ENCODE measurements around the gene HOXB6.

DNA sequence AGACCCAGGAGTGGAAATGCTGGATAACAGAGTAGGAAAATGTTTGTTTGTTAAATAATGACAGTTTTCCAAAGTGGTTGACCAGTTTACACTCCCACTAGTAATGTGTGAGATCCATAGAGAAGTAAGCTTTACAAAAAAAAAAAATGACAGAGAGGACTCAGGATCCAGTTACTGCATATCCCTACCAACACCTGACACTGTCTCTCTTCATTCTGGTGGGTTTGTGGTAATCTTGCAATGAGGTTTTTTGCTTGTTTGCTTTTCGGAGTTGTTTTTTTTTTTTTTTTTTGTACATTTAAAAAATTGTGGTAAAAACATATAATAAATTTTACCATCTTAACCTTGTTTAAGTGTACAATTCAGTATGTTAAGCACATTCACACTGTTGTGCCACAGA, 45.0 kb upstream of the HOXB6 start:
- TF ChIP-seq POLR2A (IDR thresholded peaks at IDR 0.05; ENCODE audit: low read length) (no peak), EP300 (IDR thresholded peaks at IDR 0.05) (no peak), KDM1A (IDR thresholded peaks at IDR 0.05; ENCODE audit: low read depth) (no peak), RCOR1 (IDR thresholded peaks at IDR 0.05; ENCODE audit: low read depth, low read length) (no peak), RAD21 (conservative IDR thresholded peaks at IDR 0.05 in 1 of 2, IDR thresholded peaks at IDR 0.05 in 1 of 2) (no peak), HDAC2 (IDR thresholded peaks at IDR 0.05) (no peak), SMC3 (IDR thresholded peaks at IDR 0.05) (no peak)
- TF ChIP-seq, protein P1, sequence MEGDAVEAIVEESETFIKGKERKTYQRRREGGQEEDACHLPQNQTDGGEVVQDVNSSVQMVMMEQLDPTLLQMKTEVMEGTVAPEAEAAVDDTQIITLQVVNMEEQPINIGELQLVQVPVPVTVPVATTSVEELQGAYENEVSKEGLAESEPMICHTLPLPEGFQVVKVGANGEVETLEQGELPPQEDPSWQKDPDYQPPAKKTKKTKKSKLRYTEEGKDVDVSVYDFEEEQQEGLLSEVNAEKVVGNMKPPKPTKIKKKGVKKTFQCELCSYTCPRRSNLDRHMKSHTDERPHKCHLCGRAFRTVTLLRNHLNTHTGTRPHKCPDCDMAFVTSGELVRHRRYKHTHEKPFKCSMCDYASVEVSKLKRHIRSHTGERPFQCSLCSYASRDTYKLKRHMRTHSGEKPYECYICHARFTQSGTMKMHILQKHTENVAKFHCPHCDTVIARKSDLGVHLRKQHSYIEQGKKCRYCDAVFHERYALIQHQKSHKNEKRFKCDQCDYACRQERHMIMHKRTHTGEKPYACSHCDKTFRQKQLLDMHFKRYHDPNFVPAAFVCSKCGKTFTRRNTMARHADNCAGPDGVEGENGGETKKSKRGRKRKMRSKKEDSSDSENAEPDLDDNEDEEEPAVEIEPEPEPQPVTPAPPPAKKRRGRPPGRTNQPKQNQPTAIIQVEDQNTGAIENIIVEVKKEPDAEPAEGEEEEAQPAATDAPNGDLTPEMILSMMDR (IDR thresholded peaks at IDR 0.05): no peak
- TF ChIP-seq, protein P2, sequence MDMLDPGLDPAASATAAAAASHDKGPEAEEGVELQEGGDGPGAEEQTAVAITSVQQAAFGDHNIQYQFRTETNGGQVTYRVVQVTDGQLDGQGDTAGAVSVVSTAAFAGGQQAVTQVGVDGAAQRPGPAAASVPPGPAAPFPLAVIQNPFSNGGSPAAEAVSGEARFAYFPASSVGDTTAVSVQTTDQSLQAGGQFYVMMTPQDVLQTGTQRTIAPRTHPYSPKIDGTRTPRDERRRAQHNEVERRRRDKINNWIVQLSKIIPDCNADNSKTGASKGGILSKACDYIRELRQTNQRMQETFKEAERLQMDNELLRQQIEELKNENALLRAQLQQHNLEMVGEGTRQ (IDR thresholded peaks at IDR 0.05): no peak

Data from A549 (cell line).